Renal pelvis (tissue), 4 donors: Measurements from ENCODE around the gene RIMKLB. TPM values are rescaled to one million over a fixed set of nuclear protein-coding genes. Genes with fewer than 3 reads are reported as not detected.
"Not testable (repeated sequence)": the region's sequence is repeated elsewhere in the genome, so short reads cannot be mapped to it uniquely, and the experiment has no call there.

Experiments used
- DNase-seq: peaks from one replicate; pipeline ENCODE4 v3.0.0-alpha.2; 2013
- polyA plus RNA-seq, 3 donors: library from polyadenylated mRNA; unstranded; fragments of 120-200 nt; gene quantifications; one replicate each; pipeline ENCODE4 v1.2.1, GENCODE V29; 2013; ENCODE audit not compliant: insufficient read length in 3 of 3

The RIMKLB gene
- polyA plus RNA-seq, 3 donors = 93.8 to 120 (median 114) TPM

DNA sequence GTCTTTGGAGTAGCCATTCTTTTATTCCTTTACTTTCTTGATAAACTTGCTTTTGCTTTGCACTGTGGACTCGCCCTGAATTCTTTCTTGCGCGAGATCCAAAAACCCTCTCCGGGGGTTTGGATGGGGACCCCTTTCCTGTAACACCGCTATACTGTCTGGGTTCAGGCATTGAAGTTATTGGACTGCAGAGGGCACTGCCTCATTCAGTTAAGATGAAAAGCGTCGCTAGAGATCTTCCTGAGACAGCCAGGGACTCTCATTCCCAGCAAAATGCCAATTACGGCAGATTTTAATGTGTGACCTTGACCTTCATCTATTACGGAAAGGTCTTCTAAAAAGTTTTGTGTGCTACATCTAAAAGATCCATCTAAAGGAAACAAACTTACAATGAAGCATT, 17.3 kb upstream of the RIMKLB start:
- DNase-seq = no peak

GRCh38 chr12:8681129-8681884, 16.5 kb upstream of the RIMKLB start:
- no peak for DNase-seq

GRCh38 chr12:8685051-8685450, 12.7 kb upstream of the RIMKLB start:
- DNase-seq = no peak

- peak; percentile 88 for DNase-seq
Measured at GRCh38 chr12:8687846-8688601, 9.8 kb upstream of the RIMKLB start.

- DNase-seq = no peak
Measured at GRCh38 chr12:8689681-8690080, 8.1 kb upstream of the RIMKLB start.

GRCh38 chr12:8692573-8692972, 5.2 kb upstream of the RIMKLB start:
- peak; percentile 87 for DNase-seq

- DNase-seq = no peak
Measured at GRCh38 chr12:8695116-8695515, 2.7 kb upstream of the RIMKLB start.

- DNase-seq = no peak
Measured at GRCh38 chr12:8696442-8697090, 1.2 kb upstream of the RIMKLB start.

- peak; percentile 58 for DNase-seq
Measured at GRCh38 chr12:8697120-8697475, 693 bp upstream of the RIMKLB start.

DNA sequence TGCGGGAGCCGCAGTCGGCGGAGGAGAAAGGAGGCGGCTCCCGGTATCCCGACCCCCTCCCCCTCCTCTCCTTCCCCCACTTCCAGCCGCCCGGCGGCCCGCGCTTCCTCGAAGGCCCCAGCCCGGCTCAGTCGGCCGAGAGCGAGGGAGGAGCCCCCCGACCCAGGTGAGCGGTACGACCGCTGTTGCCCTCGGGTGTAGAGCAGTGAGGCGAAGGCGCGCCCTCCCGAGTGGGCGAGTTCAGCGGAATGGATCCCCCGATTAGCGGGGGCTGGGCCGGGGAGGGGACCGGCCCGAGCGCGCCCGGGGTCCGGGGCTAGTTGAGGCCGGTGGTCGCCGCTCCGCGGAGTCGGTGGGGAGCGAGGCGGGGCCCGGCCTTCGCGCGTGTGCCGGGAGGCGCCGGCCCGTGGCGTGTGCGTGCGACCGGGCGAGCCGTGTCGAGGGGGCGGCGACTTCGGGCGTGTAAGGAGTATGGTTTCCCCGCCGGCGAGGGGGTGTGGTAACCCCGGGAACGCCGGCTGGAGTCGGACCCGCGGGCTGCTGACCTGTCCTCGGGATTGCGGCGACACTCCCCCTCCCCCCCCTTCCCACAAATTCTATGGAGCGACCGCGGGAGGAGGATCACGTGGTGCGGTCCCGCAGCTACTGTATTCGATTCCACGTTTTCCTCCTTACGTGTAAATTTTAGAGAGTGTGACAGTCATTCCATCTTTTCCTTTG, 501 bp downstream of the RIMKLB start:
- DNase-seq = peak; percentile 54

DNA sequence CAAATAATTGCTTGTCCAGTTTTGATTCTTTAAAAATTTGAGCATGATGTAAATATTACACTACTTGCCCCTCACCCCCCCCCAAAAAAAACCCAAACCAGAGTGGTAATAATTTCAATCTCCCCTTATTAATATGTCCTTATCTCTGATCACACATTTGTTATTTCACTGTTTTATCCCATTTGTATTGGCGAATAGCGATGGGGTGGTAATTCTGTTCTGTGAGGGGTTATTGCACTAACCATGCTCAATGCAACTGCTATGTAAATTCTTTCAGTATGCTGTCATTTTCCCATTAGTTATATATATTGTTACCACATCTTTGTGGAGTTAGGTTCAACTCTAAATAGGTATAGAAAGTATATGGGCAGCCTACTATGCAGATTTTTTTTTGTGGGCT, 1.1 kb downstream of the RIMKLB start:
- no peak for DNase-seq

- no peak for DNase-seq
Measured at GRCh38 chr12:8699714-8700113, 1.9 kb downstream of the RIMKLB start.

GRCh38 chr12:8701046-8701660, 3.4 kb downstream of the RIMKLB start:
- DNase-seq = no peak

- DNase-seq = no peak
Measured at GRCh38 chr12:8702159-8702558, 4.4 kb downstream of the RIMKLB start.

DNA sequence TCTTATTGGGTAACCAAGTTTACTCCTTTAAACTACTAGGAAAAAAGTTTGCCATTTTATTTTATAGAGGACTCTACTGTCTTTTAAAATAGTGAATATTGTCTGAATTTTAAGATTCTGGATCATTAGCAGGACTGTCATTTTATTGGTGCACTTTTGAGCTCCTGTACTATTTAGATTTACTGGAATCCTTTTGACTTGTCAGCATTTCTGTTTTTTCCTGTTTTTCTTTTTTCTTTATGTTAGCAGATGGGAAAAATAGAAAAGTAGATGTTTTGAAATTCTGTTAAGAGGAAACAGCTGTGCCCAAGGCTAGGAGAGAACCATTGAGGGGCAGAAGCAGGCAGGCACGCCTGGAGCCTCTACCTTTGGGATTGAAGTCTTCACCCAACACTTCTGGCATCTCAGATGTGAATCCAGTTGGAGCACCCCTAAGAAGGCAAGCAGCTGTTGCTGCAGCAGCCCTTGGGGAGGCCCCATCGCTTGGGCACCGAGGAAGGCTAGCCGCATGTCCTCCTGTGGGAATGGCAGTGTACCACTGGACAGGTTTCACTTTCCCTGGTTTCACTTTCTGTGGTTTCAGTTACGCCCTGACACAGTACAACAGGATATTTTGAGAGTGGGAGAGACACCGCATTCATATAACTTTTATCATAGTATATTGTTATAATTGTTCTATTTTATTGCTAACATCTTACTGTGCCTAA, 11.5 kb downstream of the RIMKLB start:
- DNase-seq = no peak

GRCh38 chr12:8712572-8712971, 14.8 kb downstream of the RIMKLB start:
- no peak for DNase-seq

DNA sequence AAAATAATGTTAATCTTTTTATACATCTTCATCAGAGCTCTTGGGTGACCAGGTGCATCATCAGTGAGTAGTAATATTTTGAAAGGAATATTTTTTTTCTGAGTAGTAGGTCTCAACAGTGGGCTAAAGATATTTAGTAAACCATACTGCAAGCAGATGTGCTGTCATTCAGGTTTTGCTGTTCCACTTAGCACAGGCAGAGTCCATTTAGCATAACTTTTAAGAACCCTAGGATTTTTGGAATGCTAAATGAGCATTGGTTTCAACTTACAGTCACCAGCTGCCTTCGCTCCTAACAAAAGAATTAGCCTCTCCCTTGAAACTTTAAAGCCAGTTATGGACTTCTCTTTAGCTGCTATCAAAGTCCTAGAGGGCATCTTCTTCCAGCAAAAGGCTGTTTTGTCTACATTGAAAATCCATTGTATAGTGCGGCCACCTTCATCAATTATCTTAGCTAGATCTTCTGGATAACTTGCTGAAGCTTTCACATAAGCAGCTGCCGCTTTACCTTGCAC, 24.6 kb downstream of the RIMKLB start:
- no peak for DNase-seq

GRCh38 chr12:8734873-8735381, 37.1 kb downstream of the RIMKLB start:
- no peak for DNase-seq

DNA sequence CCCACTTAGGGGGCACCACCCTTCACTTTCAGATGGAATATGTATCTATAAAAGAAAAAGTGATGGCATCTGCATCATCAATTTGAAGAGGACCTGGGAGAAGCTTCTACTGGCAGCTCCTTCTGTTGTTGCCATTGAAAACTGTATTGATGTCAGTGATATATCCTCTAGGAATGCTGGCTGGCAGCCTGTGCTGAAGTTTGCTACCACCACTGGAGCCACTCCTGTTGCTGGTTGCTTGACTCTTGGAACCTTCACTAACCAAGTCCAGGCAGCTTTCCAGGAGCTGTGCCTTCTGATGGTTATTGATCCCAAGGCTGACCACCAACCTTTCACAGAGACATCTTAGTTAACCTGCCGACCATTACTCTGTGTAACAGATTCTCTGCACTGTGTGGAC, 44.7 kb downstream of the RIMKLB start:
- no peak for DNase-seq

DNA sequence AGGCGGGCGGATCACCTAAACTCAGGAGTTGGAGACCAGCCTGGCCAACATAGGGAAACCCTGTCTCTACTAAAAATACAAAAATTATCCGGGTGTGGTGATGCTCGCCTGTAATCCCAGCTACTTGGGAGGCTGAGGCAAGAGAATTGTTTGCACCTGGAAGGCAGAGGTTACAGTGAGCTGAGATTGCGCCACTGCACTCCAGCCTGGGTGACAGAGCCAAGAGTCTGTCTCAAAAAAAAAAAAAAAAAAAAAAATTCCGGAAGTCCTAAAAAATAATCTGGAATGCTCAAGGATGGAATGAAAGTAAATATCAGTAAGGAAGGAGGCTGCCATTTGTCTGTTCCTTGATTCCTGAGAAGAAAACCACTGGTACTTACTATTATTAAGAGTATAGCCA, 45.3 kb downstream of the RIMKLB start:
- not testable (repeated sequence) for DNase-seq

- DNase-seq = not testable (repeated sequence)
Measured at GRCh38 chr12:8745631-8746030, 47.8 kb downstream of the RIMKLB start.
